HG02852 (cell line): ENCODE data around the gene FJX1.
"Not testable (repeated sequence)": the region's sequence is repeated elsewhere in the genome, so short reads cannot be mapped to it uniquely, and the experiment has no call there.

Source experiments
- ATAC-seq: cut with Tn5 transposase; IDR thresholded peaks from one replicate; pipeline ENCODE4 v1.9.1; 2021; ENCODE audit warnings: mild to moderate bottlenecking, moderate library complexity; ENCODE audit not compliant: unreplicated experiment

FJX1 gene

DNA sequence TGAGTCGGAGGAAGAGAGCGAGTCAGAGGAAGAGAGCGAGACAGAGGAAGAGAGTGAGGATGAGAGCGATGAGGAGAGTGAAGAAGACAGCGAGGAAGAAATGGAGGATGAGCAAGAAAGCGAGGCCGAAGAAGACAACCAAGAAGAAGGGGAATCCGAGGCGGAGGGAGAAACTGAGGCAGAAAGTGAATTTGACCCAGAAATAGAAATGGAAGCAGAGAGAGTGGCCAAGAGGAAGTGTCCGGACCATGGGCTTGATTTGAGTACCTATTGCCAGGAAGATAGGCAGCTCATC is 45.1 kb downstream of the FJX1 start:
- no peak for ATAC-seq

DNA sequence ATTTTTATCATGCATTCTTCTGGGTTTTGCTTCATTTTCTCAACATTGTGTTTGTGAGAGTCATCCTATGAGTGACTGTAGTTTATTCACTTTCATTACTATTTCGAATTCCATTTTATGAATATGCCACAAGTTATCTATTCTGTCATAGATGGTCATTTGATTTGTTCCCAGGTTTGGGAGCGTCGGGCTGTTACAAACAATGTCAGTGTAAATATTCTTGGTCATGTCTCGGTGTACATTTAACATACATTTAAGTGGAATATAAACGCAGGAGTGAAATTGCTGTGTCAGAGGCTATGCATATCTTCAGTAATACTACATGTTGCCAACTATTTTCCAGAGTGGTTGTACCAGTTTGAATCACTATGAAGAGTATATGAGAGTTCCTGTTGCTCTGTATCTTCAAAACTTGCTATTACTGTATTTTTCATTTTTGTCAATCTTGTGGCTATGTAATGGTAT is 46.7 kb downstream of the FJX1 start:
- no peak for ATAC-seq

DNA sequence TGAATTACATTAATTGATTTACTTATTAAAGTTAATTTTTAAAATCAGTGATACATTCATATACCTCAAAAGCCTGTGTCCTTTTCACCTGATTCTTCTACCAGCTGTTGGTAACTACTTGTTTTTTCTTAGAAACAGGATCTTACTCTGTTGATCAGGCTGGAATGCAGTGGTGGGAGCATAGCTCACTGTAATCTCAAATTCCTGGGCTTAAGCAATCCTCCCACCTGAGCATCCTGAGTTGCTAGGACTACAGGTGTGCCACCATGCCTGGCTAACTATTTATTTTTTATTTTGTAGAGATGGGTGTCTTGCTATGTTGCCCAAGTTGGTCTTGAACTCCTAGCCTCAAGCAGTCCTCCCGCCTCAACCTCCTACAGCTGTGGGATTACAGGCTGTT is 49.0 kb downstream of the FJX1 start:
- no peak for ATAC-seq

DNA sequence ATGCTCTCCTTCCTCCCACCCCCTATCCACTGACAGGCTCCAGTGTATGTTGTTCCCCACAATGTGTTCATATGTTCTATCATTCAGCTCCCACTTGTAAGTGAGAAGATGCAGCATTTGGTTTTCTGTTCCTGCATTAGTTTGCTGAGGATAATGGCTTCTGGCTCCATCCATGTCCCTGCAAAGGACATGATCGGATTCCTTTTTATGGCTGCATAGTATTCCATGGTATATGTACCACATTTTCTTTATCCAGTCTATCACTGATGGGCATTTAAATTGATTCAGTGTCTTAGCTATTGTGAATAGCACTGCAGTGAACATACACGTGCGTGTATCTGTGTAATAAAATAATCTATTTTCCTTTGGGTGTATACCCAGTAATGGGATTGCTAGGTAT is 50.1 kb downstream of the FJX1 start:
- ATAC-seq = not testable (repeated sequence)
